BE2C (cell line): Measurements from ENCODE around the gene UBALD1.
A peak's percentile ranks its signal among the peaks of the same experiment; 100 is the strongest.

Source experiments
- DNase-seq: peaks from one replicate; pipeline ENCODE4 v3.0.0-alpha.2; 2020
- H3K27me3 ChIP-seq: fragments of 250-450 bp; sonication (Bioruptor Pico); 2 replicates; pipeline ENCODE4 v1.5.1; 2020; ENCODE audit warnings: mild to moderate bottlenecking
- H3K36me3 ChIP-seq: fragments of 250-450 bp; sonication (Bioruptor Pico); 2 replicates; pipeline ENCODE4 v1.5.1; 2020; ENCODE audit warnings: mild to moderate bottlenecking
- H3K4me1 ChIP-seq: fragments of 250-450 bp; sonication (Bioruptor Pico); 2 replicates; pipeline ENCODE4 v1.5.1; 2020
- H3K4me3 ChIP-seq: 2 replicates; pipeline ENCODE4 v1.5.1; 2011; ENCODE audit warnings: low read depth, low read length
- H3K9me3 ChIP-seq: fragments of 250-450 bp; sonication (Bioruptor Pico); 2 replicates; pipeline ENCODE4 v1.5.1; 2020
- TF ChIP-seq, protein P1 (sequence below): IDR thresholded peaks from 2 replicates; pipeline ENCODE4 v1.5.1; 2012; ENCODE audit warnings: mild to moderate bottlenecking, low read depth, low read length

Gene UBALD1

DNA sequence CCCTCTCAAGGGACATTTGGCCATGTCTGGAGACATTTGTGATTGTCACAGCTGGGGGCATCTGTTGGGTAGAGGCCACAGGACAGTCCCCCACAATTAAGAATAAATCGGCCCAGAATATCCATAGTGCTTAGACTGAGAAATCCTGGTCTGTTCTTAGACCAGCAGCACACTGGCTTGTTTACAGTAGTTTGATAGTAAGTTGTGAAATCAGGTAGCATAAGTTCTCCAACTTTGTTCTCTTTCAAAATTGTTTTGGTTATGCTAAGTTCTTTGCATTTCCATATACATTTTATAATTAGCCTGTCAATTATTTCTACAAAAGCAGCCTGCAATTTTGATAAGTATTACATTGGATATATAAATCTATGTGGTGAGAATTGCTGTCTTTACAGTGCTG is 16.8 kb upstream of the UBALD1 start:
- Histone ChIP-seq H3K9me3 (peaks cover 5% of the 10 kb centered on the region; the same call in 1 of the 2 replicates), H3K4me1 (no peaks in the 10 kb centered on the region), H3K27me3 (no peaks in the 10 kb centered on the region), H3K4me3 (no peak overlapping the region), H3K36me3 (peaks cover 15% of the 10 kb centered on the region)
- TF ChIP-seq, protein P1, sequence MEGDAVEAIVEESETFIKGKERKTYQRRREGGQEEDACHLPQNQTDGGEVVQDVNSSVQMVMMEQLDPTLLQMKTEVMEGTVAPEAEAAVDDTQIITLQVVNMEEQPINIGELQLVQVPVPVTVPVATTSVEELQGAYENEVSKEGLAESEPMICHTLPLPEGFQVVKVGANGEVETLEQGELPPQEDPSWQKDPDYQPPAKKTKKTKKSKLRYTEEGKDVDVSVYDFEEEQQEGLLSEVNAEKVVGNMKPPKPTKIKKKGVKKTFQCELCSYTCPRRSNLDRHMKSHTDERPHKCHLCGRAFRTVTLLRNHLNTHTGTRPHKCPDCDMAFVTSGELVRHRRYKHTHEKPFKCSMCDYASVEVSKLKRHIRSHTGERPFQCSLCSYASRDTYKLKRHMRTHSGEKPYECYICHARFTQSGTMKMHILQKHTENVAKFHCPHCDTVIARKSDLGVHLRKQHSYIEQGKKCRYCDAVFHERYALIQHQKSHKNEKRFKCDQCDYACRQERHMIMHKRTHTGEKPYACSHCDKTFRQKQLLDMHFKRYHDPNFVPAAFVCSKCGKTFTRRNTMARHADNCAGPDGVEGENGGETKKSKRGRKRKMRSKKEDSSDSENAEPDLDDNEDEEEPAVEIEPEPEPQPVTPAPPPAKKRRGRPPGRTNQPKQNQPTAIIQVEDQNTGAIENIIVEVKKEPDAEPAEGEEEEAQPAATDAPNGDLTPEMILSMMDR = no peak
- DNase-seq = no peak

DNA sequence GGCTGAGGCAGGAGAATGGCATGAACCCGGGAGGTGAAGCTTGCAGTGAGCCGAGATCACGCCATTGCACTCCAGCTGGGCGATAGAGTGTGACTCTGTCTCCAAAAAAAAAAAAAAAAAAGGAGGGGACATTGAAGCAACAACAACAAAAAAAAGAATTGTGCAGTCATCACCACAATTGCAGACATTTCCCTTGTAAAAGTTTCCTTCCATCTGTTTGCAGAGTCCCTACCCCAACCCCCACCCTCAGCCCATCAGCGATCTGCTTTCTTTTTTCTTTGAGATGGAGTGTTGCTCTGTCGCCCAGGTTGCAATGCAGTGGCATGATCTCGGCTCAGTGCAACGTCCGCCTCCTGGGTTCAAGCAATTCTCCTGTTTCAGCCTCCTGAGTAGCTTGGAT is 13.6 kb upstream of the UBALD1 start:
- Histone ChIP-seq H3K4me1 (no peaks in the 10 kb centered on the region), H3K36me3 (peaks cover 4% of the 10 kb centered on the region; the same call in 1 of the 2 replicates), H3K4me3 (no peak overlapping the region), H3K27me3 (no peaks in the 10 kb centered on the region), H3K9me3 (peaks cover 5% of the 10 kb centered on the region; the same call in 1 of the 2 replicates)
- DNase-seq = no peak
- TF ChIP-seq, protein P1 = no peak

DNA sequence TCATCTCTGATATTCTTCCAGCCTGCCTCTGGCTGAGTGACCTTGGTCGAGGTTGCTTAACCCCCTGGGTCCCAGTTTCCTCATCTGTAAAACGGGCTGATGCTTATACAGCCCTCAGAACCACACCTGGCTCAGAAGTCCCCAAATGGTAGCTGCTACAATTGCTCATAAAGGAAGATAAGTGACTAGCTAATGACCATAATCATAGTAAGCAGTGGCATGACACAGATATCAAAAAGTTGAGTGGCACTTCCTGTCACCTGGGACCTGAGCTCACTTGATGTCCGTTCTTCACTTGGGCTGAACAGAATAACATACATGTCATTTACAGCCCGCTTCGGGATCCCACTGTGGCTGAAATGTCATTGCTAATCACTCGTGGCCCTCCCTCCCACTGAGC is 11.7 kb upstream of the UBALD1 start:
- Histone ChIP-seq H3K36me3 (peaks cover 4% of the 10 kb centered on the region; the same call in 1 of the 2 replicates), H3K27me3 (no peaks in the 10 kb centered on the region), H3K4me1 (no peaks in the 10 kb centered on the region), H3K4me3 (no peak overlapping the region), H3K9me3 (peaks cover 1% of the 10 kb centered on the region; the same call in 1 of the 2 replicates)
- DNase-seq = no peak
- TF ChIP-seq, protein P1 = no peak

DNA sequence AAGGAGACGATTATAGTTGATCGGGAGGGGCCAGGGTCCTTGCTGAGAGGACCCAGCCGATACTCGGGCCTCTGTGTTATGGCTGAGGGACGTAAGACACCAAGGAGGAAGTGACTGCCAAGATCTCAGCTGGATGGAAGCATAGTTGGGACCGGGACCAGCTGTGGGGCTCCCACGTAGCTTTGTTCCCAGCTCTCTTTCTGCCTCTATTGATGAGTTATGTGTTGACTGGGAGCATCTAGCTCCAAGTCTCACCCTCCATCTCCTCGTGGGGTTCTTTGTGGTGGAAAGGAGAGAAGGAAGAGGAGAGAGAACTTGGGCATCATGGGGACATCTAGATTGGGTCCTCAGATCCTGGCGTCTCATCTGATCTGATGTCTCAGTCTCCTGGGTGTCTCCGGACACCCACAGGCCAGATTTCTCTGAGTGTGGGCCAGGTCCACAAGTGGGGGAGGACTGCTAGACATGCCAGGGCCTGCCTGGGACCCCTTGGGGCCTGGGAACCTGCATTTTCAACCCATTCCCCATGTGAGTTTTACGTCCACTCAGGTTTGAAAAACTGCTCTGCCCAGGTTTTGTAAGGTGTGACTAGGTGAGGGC is 11.0 kb upstream of the UBALD1 start:
- Histone ChIP-seq H3K4me3 (peak overlapping the region; percentile 94), H3K9me3 (no peaks in the 10 kb centered on the region), H3K36me3 (peaks cover 4% of the 10 kb centered on the region; the same call in 1 of the 2 replicates), H3K27me3 (no peaks in the 10 kb centered on the region), H3K4me1 (no peaks in the 10 kb centered on the region)
- TF ChIP-seq, protein P1 = no peak
- no peak for DNase-seq

DNA sequence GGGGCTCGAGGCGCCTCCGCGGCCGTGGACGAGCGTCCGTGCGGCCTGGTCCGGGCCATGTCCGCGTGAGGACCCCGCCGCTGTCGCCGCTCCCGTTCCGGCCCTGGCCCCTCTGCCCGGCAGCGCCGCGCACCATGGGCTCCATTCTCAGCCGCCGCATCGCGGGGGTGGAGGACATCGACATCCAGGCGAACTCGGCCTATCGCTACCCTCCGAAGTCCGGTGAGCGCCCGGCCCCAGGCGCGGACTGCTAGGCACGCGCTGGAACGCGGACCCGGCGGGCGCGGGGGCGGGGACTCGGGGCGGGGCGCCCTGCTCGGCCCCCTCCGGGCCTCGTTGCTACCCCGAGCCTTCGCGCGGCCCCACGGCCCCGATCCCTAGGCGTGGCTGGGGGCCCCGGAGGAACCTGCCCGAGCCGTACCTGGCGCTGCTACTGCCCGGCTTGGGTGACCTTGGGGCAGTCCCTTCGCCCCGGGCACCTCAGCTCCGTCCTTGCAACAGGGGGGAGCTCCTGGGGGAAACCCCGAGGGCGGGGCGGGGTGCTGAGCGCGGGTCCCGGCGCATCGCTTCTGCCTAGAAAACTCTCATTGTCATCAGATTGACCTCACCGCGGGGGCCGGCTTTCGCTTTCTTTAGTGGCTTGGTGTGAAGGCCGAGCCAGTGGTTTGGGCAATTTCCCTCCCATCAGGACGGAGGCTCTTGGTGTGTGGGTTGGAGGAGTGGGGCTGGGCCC is 10.3 kb upstream of the UBALD1 start:
- DNase-seq = peak; percentile 49
- Histone ChIP-seq H3K27me3 (no peaks in the 10 kb centered on the region), H3K9me3 (no peaks in the 10 kb centered on the region), H3K36me3 (peaks cover 4% of the 10 kb centered on the region; the same call in 1 of the 2 replicates), H3K4me1 (no peaks in the 10 kb centered on the region), H3K4me3 (peak overlapping the region; percentile 94)
- TF ChIP-seq, protein P1 = no peak
